ENCODE results near the gene SF3B4. TPM values are rescaled to one million over a fixed set of nuclear protein-coding genes. Genes with fewer than 3 reads are reported as not detected.

SF3B4 gene
- total RNA-seq, 2 experiments from 2014 or later: 16.7 to 70.4 TPM

DNA sequence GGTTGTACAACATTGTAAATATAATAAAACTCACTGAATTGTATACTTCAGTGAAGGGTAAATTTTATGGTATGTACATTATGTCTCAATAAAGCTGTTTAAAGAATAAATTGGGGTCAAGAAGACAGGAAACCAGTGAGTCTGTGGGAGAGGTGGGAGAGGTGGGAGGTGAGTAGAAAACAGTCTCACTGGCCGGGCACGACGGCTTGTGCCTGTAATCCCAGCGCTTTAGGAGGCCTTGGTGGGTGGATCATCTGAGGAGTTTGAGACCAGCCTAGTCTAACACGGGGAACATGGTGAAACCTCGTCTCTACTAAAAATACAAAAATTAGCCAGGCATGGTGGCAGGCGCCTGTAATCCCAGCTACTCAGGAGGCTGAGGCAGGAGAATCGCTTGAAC lies 4.9 kb upstream of the SF3B4 start:
- ChIA-PET CTCF (ENCODE audit: unreplicated experiment) (no interaction called here), POLR2A (no interaction called here)
- Histone ChIP-seq H3K9me3 (ENCODE audit: low read length) (no peaks in the 10 kb centered on the region), H3K4me1 (ENCODE audit: insufficient read depth, low read length, poor library complexity, severe bottlenecking) (peaks cover 27% of the 10 kb centered on the region), H3K27ac (ENCODE audit: low read depth, low read length, poor library complexity, severe bottlenecking) (no peak overlapping the region), H3K4me2 (ENCODE audit: low read length) (no peak overlapping the region), H3K79me2 (ENCODE audit: insufficient read depth, low read depth, low read length) (peaks cover under 1% of the 10 kb centered on the region; the same call in 1 of the 2 replicates), H3K9me2 (ENCODE audit: insufficient read depth, low read length) (no peaks in the 10 kb centered on the region), H4K20me1 (ENCODE audit: insufficient read depth, low read length) (no peaks in the 10 kb centered on the region), H3K36me3 (ENCODE audit: insufficient read depth, low read length) (no peaks in the 10 kb centered on the region), H2AFZ (ENCODE audit: low read length) (no peak overlapping the region), H3K4me3 (ENCODE audit: low read depth, low read length, poor library complexity, severe bottlenecking) (no peak overlapping the region)
- TF ChIP-seq EZH2phosphoT487 (IDR thresholded peaks at IDR 0.05; ENCODE audit: borderline replicate concordance, low read depth, low read length) (no peak), CTCF (conservative IDR thresholded peaks at IDR 0.05; ENCODE audit: low read length) (no peak)
- no TSS peak for BruUV-seq (replicated peaks)
- intact Hi-C loops (cut with micrococcal nuclease; ENCODE audit: unreplicated experiment): no loop called here
- no peak for DNase-seq (ENCODE audit: low spot score)

- ChIA-PET CTCF (ENCODE audit: unreplicated experiment) (no interaction called here), POLR2A (interaction anchor here (0.7 kb wide), 1 partner anchor 137 kb away, joined by 3 read pairs; no protein-coding TSS in a partner anchor)
- Histone ChIP-seq H3K9me3 (ENCODE audit: low read length) (no peaks in the 10 kb centered on the region), H4K20me1 (ENCODE audit: insufficient read depth, low read length) (peaks cover 6% of the 10 kb centered on the region; the same call in 1 of the 2 replicates), H3K4me1 (ENCODE audit: insufficient read depth, low read length, poor library complexity, severe bottlenecking) (peaks cover 26% of the 10 kb centered on the region), H3K4me3 (ENCODE audit: low read depth, low read length, poor library complexity, severe bottlenecking) (no peak overlapping the region), H3K4me2 (ENCODE audit: low read length) (no peak overlapping the region), H3K79me2 (ENCODE audit: insufficient read depth, low read depth, low read length) (peaks cover 12% of the 10 kb centered on the region), H3K27ac (ENCODE audit: low read depth, low read length, poor library complexity, severe bottlenecking) (no peak overlapping the region), H2AFZ (ENCODE audit: low read length) (no peak overlapping the region), H3K36me3 (ENCODE audit: insufficient read depth, low read length) (peaks cover 8% of the 10 kb centered on the region), H3K9me2 (ENCODE audit: insufficient read depth, low read length) (no peaks in the 10 kb centered on the region)
- no TSS peak for BruUV-seq (replicated peaks)
- intact Hi-C loops (cut with micrococcal nuclease; ENCODE audit: unreplicated experiment): no loop called here
- DNase-seq (ENCODE audit: low spot score): no peak
- no peak for TF ChIP-seq EZH2phosphoT487 (IDR thresholded peaks at IDR 0.05; ENCODE audit: borderline replicate concordance, low read depth, low read length)
- TF ChIP-seq CTCF (conservative IDR thresholded peaks at IDR 0.05; ENCODE audit: low read length): no peak
Measured at GRCh38 chr1:149931212-149931790, 3.7 kb upstream of the SF3B4 start.

- Histone ChIP-seq H3K9me2 (ENCODE audit: insufficient read depth, low read length) (no peaks in the 10 kb centered on the region), H3K4me3 (ENCODE audit: low read depth, low read length, poor library complexity, severe bottlenecking) (no peak overlapping the region), H3K9me3 (ENCODE audit: low read length) (no peaks in the 10 kb centered on the region), H3K27ac (ENCODE audit: low read depth, low read length, poor library complexity, severe bottlenecking) (no peak overlapping the region), H3K4me2 (ENCODE audit: low read length) (no peak overlapping the region), H3K4me1 (ENCODE audit: insufficient read depth, low read length, poor library complexity, severe bottlenecking) (peaks cover 37% of the 10 kb centered on the region), H2AFZ (ENCODE audit: low read length) (peak overlapping the region; percentile 65; the same call in 1 of the 2 replicates), H3K36me3 (ENCODE audit: insufficient read depth, low read length) (peaks cover 22% of the 10 kb centered on the region), H3K79me2 (ENCODE audit: insufficient read depth, low read depth, low read length) (peaks cover 24% of the 10 kb centered on the region), H4K20me1 (ENCODE audit: insufficient read depth, low read length) (peaks cover 6% of the 10 kb centered on the region; the same call in 1 of the 2 replicates)
- no peak for DNase-seq (ENCODE audit: low spot score)
- POLR2A ChIA-PET: interaction anchor here (0.6 to 2.1 kb wide), 3 partner anchors 31 to 45 kb away, joined by 3 to 16 read pairs (median 8); a partner anchor contains a TSS
- intact Hi-C loops (cut with micrococcal nuclease; ENCODE audit: unreplicated experiment): no loop called here
- CTCF ChIA-PET (ENCODE audit: unreplicated experiment): no interaction called here
- no peak for TF ChIP-seq EZH2phosphoT487 (IDR thresholded peaks at IDR 0.05; ENCODE audit: borderline replicate concordance, low read depth, low read length)
- TF ChIP-seq CTCF (conservative IDR thresholded peaks at IDR 0.05; ENCODE audit: low read length): no peak
- no TSS peak for BruUV-seq (replicated peaks)
Measured at GRCh38 chr1:149929856-149930255, 2.3 kb upstream of the SF3B4 start.
